Keratinocyte (primary cell): ENCODE results near the gene OR52N1. TPM values are rescaled to one million over a fixed set of nuclear protein-coding genes. Genes with fewer than 3 reads are reported as not detected.

ENCODE experiments used
- DNase-seq: peaks from one replicate; pipeline ENCODE4 v3.0.0-alpha.2; 2011; ENCODE audit warnings: low read depth, missing footprints, low spot score
- FAIRE-seq: peaks from 2 replicates; lab custom pipeline; 2011; peaks lifted over from hg19 to GRCh38; lab: Jason Lieb, UNC
- H2AFZ ChIP-seq: 2 replicates; pipeline ENCODE4 v1.6.0; 2012; ENCODE audit warnings: low read length, control low read depth, inconsistent platforms; ENCODE audit not compliant: control insufficient read depth
- H3K27ac ChIP-seq: 2 replicates; pipeline ENCODE4 v1.5.1; 2011; ENCODE audit warnings: low read length; ENCODE audit not compliant: control insufficient read depth, insufficient read depth
- H3K27me3 ChIP-seq: 3 replicates; pipeline ENCODE4 v1.6.0; 2011; ENCODE audit warnings: low read length; ENCODE audit not compliant: control insufficient read depth, insufficient read depth; ENCODE audit errors: extremely low read depth
- H3K36me3 ChIP-seq, 2 experiments: 2 replicates in 1 of 2; 3 replicates in 1 of 2; pipeline ENCODE4 v1.5.1; 2011; ENCODE audit warnings: low read length in 2 of 2, mild to moderate bottlenecking in 1 of 2; ENCODE audit not compliant: control insufficient read depth in 2 of 2, insufficient read depth in 2 of 2; ENCODE audit errors: extremely low read depth in 1 of 2
- H3K4me1 ChIP-seq: 3 replicates; pipeline ENCODE4 v1.5.1; 2011; ENCODE audit warnings: low read length; ENCODE audit not compliant: control insufficient read depth, insufficient read depth; ENCODE audit errors: extremely low read depth
- H3K4me2 ChIP-seq: 3 replicates; pipeline ENCODE4 v1.6.0; 2011; ENCODE audit warnings: low read depth, low read length; ENCODE audit not compliant: control insufficient read depth, insufficient read depth; ENCODE audit errors: extremely low read depth
- H3K4me3 ChIP-seq, 3 experiments: fragments of 200-600 bp in 1 of 3; sonication (generic) in 1 of 3; 2 replicates in 2 of 3; 3 replicates in 1 of 3; pipeline ENCODE4 v1.5.1; 2011 to 2016; ENCODE audit warnings: low read length in 3 of 3, mild to moderate bottlenecking in 3 of 3, control low read depth in 2 of 3, inconsistent platforms in 1 of 3, low read depth in 1 of 3, mixed read lengths in 1 of 3, mixed run types in 1 of 3, moderate library complexity in 1 of 3; ENCODE audit not compliant: control insufficient read depth in 2 of 3, insufficient read depth in 2 of 3; ENCODE audit errors: extremely low read depth in 1 of 3
- H3K79me2 ChIP-seq: 2 replicates; pipeline ENCODE4 v1.6.0; 2012; ENCODE audit warnings: low read length; ENCODE audit not compliant: control insufficient read depth, insufficient read depth
- H3K9ac ChIP-seq: 3 replicates; pipeline ENCODE4 v1.6.0; 2011; ENCODE audit warnings: low read length; ENCODE audit not compliant: control insufficient read depth, insufficient read depth; ENCODE audit errors: extremely low read depth
- H3K9me1 ChIP-seq: 3 replicates; pipeline ENCODE4 v1.6.0; 2011; ENCODE audit warnings: low read length; ENCODE audit not compliant: control insufficient read depth, insufficient read depth; ENCODE audit errors: extremely low read depth
- H3K9me3 ChIP-seq: 2 replicates; pipeline ENCODE4 v1.5.1; 2012; ENCODE audit warnings: low read depth, low read length; ENCODE audit not compliant: control insufficient read depth
- H4K20me1 ChIP-seq: 3 replicates; pipeline ENCODE4 v1.6.0; 2011; ENCODE audit warnings: low read length; ENCODE audit not compliant: control insufficient read depth, insufficient read depth; ENCODE audit errors: extremely low read depth
- EZH2 ChIP-seq: IDR thresholded peaks from one replicate; pipeline ENCODE4 v1.6.1; 2012; ENCODE audit warnings: inconsistent platforms, mild to moderate bottlenecking, low read length, moderate library complexity
- dilution Hi-C: fragments of 300-500 bp; cut with MboI; formaldehyde crosslinking; loops from one replicate; pipeline ENCODE4 v1.7.0; 2020; ENCODE audit warnings: low sequenced_read_pairs; ENCODE audit not compliant: extremely low pct_ligation_motif_present
- polyA plus RNA-seq, 5 experiments: library from polyadenylated mRNA; depleted of rRNA in 3 of 5; stranded (reverse) in 3 of 5; stranded (forward) in 1 of 5; unstranded in 1 of 5; fragments of >200 nt; gene quantifications; 1 replicate in 1 of 5; 2 replicates in 3 of 5; 3 replicates in 1 of 5; pipeline versions ENCODE4 v1.2.1 to v1.2.3, GENCODE V29; 2011 to 2012; ENCODE audit warnings: missing spikeins in 2 of 5, low read depth in 1 of 5, low replicate concordance in 1 of 5
- TF ChIP-seq, protein P1 (sequence below), 3 experiments: IDR thresholded peaks in 1 of 3; conservative IDR thresholded peaks in 1 of 3; optimal IDR thresholded peaks in 1 of 3; 2 replicates in 2 of 3; 3 replicates in 1 of 3; pipeline versions ENCODE3 to v1.5.1; 2011; ENCODE audit warnings: low read length in 3 of 3, mild to moderate bottlenecking in 3 of 3, moderate library complexity in 2 of 3, control low read depth in 1 of 3, inconsistent platforms in 1 of 3; ENCODE audit not compliant: insufficient read depth in 2 of 3; ENCODE audit errors: extremely low read depth in 1 of 3

The OR52N1 gene
- polyA plus RNA-seq, 1 donor (not counting 4 experiments of a cell fraction or from before 2014, with no cell fraction given), result not detected

GRCh38 chr11:5753943-5754342 lies 37.1 kb downstream of the OR52N1 start, which contains the start of gene OR52N4:
OR52N4 (plus strand) TSS chr11:5754243; CDS start chr11:5754741, 498 bp downstream.
- dilution Hi-C loops, result no loop called here
- H3K9me1 ChIP-seq, result no peaks in the 10 kb centered on the region
- no peaks in the 10 kb centered on the region for H3K79me2 ChIP-seq
- TF ChIP-seq, protein P1, sequence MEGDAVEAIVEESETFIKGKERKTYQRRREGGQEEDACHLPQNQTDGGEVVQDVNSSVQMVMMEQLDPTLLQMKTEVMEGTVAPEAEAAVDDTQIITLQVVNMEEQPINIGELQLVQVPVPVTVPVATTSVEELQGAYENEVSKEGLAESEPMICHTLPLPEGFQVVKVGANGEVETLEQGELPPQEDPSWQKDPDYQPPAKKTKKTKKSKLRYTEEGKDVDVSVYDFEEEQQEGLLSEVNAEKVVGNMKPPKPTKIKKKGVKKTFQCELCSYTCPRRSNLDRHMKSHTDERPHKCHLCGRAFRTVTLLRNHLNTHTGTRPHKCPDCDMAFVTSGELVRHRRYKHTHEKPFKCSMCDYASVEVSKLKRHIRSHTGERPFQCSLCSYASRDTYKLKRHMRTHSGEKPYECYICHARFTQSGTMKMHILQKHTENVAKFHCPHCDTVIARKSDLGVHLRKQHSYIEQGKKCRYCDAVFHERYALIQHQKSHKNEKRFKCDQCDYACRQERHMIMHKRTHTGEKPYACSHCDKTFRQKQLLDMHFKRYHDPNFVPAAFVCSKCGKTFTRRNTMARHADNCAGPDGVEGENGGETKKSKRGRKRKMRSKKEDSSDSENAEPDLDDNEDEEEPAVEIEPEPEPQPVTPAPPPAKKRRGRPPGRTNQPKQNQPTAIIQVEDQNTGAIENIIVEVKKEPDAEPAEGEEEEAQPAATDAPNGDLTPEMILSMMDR (optimal IDR thresholded peaks at IDR 0.05 in 1 of 3, IDR thresholded peaks at IDR 0.05 in 1 of 3, conservative IDR thresholded peaks at IDR 0.05 in 1 of 3; ENCODE audit: extremely low read depth in 1 of 3, insufficient read depth in 2 of 3, low read length in 3 of 3), result no peak
- no peak for TF ChIP-seq EZH2
- H3K4me1 ChIP-seq, result no peaks in the 10 kb centered on the region
- H3K27me3 ChIP-seq, result no peaks in the 10 kb centered on the region
- H3K4me3 ChIP-seq, result no peak within 1 kb of the TSS
- no peak within 1 kb of the TSS for H3K4me2 ChIP-seq
- H2AFZ ChIP-seq, result no peak within 1 kb of the TSS
- H4K20me1 ChIP-seq, result no peaks in the 10 kb centered on the region
- DNase-seq (no peak), FAIRE-seq (no peak)
- H3K9me3 ChIP-seq, result no peaks in the 10 kb centered on the region
- H3K27ac ChIP-seq, result no peak within 1 kb of the TSS
- H3K9ac ChIP-seq, result no peak within 1 kb of the TSS
- no peaks in the 10 kb centered on the region for H3K36me3 ChIP-seq

- Histone ChIP-seq H4K20me1 (no peaks in the 10 kb centered on the region), H3K4me3 (no peak overlapping the region), H3K36me3 (no peaks in the 10 kb centered on the region), H3K27ac (no peak overlapping the region), H3K27me3 (no peaks in the 10 kb centered on the region), H3K4me2 (no peak overlapping the region), H3K9me1 (no peaks in the 10 kb centered on the region), H2AFZ (no peak overlapping the region), H3K9me3 (no peaks in the 10 kb centered on the region), H3K9ac (no peak overlapping the region), H3K79me2 (no peaks in the 10 kb centered on the region), H3K4me1 (no peaks in the 10 kb centered on the region)
- dilution Hi-C loops, result no loop called here
- no peak for FAIRE-seq
- DNase-seq, result no peak
- TF ChIP-seq, protein P1 (optimal IDR thresholded peaks at IDR 0.05 in 1 of 3, IDR thresholded peaks at IDR 0.05 in 1 of 3, conservative IDR thresholded peaks at IDR 0.05 in 1 of 3; ENCODE audit: extremely low read depth in 1 of 3, insufficient read depth in 2 of 3, low read length in 3 of 3), result no peak
- TF ChIP-seq EZH2, result no peak
Observed at GRCh38 chr11:5749836-5750235, 41.2 kb downstream of the OR52N1 start.
